CD4-positive, alpha-beta T cell treated with Interleukin-4 for 4 hours (primary cell): ENCODE results near the gene FLAD1.
A peak's percentile ranks its signal among the peaks of the same experiment; 100 is the strongest.
"Not testable (repeated sequence)": the region's sequence is repeated elsewhere in the genome, so short reads cannot be mapped to it uniquely, and the experiment has no call there.

Experiments used
- DNase-seq: peaks from one replicate; pipeline ENCODE4 v3.0.0-alpha.2; 2020

The FLAD1 gene

GRCh38 chr1:154969860-154970452 is 13.2 kb upstream of the FLAD1 start:
- DNase-seq: no peak

GRCh38 chr1:154970631-154971340 is 12.4 kb upstream of the FLAD1 start, which contains the start of gene SHC1:
Gene SHC1, minus strand, starts transcription at chr1:154970747. Its CDS starts 221 bp downstream, at chr1:154970526.
- DNase-seq: no peak

- no peak for DNase-seq
Measured at GRCh38 chr1:154971341-154971998, 11.7 kb upstream of the FLAD1 start.

GRCh38 chr1:154972213-154972516 is 11.0 kb upstream of the FLAD1 start:
- DNase-seq: no peak

GRCh38 chr1:154972517-154973343 is 10.4 kb upstream of the FLAD1 start:
- no peak for DNase-seq

GRCh38 chr1:154973344-154974101 is 9.6 kb upstream of the FLAD1 start:
- peak; percentile 91 for DNase-seq

GRCh38 chr1:154974102-154974807 is 8.9 kb upstream of the FLAD1 start, which contains the start of gene CKS1B:
Gene CKS1B, plus strand, starts transcription at chr1:154974681. Its CDS starts 65 bp downstream, at chr1:154974746.
- DNase-seq: peak; percentile 100

- peak; percentile 95 for DNase-seq
Measured at GRCh38 chr1:154974808-154975408, 8.2 kb upstream of the FLAD1 start.

GRCh38 chr1:154975409-154976059 is 7.6 kb upstream of the FLAD1 start:
- DNase-seq: no peak

GRCh38 chr1:154977762-154978161 is 5.4 kb upstream of the FLAD1 start:
- not testable (repeated sequence) for DNase-seq

GRCh38 chr1:154978360-154978759 is 4.8 kb upstream of the FLAD1 start:
- no peak for DNase-seq

GRCh38 chr1:154982341-154982740 is 803 bp upstream of the FLAD1 start:
- no peak for DNase-seq

GRCh38 chr1:154983776-154984466 is 777 bp downstream of the FLAD1 start:
- DNase-seq: no peak

GRCh38 chr1:154986736-154987135 is 3.6 kb downstream of the FLAD1 start:
- not testable (repeated sequence) for DNase-seq

- DNase-seq: no peak
Measured at GRCh38 chr1:154987326-154987725, 4.2 kb downstream of the FLAD1 start.

- no peak for DNase-seq
Measured at GRCh38 chr1:154988058-154988954, 5.2 kb downstream of the FLAD1 start.

- DNase-seq: no peak
Measured at GRCh38 chr1:154989195-154989860, 6.2 kb downstream of the FLAD1 start.

GRCh38 chr1:154990276-154990675 is 7.1 kb downstream of the FLAD1 start:
- no peak for DNase-seq
